ENCODE measurements around the gene IGHMBP2.

Gene IGHMBP2

DNA sequence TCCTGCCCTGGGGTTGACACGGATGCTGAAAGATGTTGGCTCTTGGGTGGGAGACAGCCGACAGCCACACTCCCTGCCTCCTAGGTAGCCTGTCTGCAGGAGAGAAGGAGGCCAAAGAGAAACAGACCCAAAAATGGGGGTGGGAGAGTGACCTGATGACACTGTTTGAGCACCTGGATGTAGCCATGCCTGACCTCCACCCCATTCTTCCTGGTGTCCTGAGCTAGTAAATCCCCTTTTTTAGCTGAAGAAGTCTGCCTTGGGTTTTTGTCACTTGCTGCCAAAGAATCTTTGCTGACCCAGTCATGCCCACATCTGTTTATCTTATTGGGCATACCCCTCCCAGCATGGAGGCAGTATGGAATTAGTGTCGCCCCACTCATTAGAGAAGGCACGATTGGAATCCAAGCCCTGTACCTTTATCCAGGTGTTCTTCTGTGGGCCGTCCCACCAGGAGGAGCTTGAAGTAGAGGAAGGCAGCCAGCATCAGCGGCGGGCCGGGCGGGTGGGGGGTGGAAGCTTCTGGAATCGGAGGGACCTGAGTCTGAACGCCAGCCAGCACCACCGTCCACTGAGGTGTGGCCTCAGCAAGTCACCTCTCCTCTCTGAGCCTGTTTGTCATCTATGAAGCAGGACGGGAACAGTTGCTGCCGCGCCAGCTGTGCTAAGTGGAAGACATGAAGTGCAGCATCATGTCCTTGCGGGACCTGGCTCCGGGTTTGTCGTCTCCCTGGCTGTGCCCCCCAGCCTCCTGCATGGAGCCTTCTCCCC, 37.8 kb downstream of the IGHMBP2 start:
- DNase-seq, result no peak

- no peak for DNase-seq
Observed at GRCh38 chr11:68942095-68942620, 38.5 kb downstream of the IGHMBP2 start.

DNA sequence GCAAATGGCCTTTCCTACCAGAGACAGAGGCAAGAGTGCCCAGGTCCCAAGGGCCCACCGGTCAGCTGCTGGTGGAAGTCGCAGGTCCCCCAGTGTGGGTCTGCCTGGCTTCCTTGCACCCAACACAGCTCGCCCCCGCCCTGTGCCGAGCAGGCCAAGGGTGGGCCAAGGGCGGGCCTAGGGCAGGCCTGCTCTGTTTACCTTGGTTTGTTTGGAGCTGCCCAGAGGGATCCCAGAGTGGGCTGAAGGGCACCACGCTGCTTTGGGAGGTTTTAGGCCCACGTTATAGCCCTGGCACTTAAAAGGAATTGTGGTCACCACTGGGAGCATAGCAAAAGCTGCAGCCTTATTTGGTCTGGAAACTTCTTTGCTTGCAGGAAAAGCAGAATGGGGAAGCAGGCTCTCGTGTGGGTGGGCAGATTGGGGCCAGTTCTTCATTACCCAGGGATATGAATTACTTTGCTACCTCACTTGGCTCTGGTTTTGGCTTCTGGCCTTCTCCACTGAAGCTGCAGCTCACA, 39.1 kb downstream of the IGHMBP2 start:
- no peak for DNase-seq

- DNase-seq, result no peak
Observed at GRCh38 chr11:68946416-68947090, 42.9 kb downstream of the IGHMBP2 start.

- no peak for DNase-seq
Observed at GRCh38 chr11:68947151-68947550, 43.5 kb downstream of the IGHMBP2 start.

DNA sequence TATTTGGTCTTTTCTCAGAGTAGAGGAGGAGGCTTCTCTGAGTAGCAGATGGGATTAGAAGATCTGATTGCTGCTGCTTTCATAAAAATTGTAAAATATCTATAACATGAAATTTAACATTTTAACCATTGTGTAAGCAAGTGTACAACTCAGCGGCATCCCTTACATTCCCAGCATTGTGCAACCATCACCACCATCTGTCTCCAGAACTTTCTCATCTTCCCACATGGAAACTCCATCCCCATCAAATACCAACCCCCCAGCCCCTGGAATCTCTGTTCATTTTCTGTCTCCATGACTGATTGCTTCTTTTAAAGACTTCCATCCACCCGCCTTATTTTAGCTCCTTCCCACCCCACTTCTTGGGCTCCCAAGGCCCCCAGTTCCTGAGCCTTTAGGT, 44.8 kb downstream of the IGHMBP2 start:
- DNase-seq, result no peak

GRCh38 chr11:68948935-68949334, 45.2 kb downstream of the IGHMBP2 start:
- no peak for DNase-seq

DNA sequence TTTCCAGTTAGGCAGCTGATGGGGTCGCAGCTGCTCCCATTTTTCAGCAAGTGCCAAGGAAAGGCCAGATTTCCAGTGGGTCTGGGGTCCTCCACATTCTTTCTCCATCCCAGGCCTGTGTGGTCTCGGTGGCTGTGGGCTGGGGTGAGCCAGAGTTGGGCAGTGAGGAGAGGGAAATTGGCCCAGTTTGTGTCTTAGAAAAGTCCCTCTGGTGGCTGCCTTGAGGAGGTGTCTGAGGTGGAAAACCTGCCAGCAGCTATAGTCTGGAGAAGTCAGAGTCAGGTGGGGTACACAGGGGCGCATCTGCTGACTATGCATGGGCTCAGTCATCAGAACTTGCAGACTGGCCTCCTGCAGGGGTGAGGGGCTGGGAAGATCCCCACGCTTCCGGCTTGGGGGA, 46.6 kb downstream of the IGHMBP2 start:
- no peak for DNase-seq

GRCh38 chr11:68950762-68951161, 47.1 kb downstream of the IGHMBP2 start:
- DNase-seq, result no peak

- no peak for DNase-seq
Observed at GRCh38 chr11:68954836-68955606, 51.3 kb downstream of the IGHMBP2 start.

DNA sequence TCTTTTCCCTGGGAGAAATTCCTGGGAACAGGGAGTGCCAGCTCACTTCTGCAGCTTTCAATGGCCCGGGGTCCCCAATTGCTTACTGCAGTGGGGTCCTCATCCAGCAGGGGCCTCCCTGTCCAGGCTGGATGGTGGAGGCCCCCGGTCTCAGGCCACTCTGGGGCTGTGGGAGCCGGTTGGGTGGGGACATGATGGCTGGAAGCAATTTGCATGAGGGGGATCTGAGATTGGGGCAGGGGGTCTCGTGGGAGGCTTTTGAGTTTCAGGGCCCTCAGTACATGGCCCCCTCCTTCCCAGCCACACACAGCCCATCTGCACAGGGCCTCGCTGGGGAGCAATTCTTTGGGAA, 51.9 kb downstream of the IGHMBP2 start:
- no peak for DNase-seq

DNA sequence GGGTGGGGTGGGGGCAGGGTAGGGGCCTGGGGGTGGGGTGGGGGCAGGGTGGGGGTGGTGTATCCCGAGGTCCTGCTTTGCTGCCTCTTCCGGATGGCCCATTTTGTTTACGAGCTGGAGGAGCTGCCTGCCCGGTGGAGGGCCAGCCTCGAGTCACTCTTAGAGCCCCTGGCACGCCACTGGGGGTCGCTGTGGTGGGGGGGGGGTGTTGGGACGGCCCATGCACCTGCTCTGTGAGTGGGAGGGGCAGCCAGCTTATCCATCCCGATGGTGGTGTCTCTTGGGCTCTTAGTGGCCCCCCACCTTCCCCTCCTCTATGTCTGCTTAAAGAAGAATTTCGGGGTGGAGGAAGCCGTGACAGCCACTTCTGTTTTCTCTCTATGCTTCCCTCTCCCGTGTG, 52.5 kb downstream of the IGHMBP2 start:
- peak; percentile 22 for DNase-seq

GRCh38 chr11:68956547-68957254, 53.0 kb downstream of the IGHMBP2 start:
- DNase-seq, result no peak

DNA sequence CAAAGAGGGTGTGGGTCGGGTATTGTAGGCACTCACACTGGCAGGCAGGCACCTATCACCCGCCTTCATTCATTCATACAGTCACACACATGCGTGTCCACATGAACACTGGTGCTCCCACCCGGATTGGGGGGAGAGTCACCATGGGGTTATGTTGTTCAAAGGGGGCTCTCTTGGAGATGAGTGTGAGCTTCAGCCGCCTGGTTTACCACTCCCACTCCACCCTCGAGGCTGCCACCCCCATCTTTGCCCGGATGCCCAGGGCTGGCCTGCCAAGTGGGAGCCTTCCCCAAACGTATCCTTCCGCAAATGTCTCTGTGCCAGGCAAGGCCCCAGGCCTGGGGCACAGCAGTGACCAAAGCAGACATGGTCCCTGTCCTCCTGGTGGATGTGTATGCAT, 54.5 kb downstream of the IGHMBP2 start:
- no peak for DNase-seq

DNA sequence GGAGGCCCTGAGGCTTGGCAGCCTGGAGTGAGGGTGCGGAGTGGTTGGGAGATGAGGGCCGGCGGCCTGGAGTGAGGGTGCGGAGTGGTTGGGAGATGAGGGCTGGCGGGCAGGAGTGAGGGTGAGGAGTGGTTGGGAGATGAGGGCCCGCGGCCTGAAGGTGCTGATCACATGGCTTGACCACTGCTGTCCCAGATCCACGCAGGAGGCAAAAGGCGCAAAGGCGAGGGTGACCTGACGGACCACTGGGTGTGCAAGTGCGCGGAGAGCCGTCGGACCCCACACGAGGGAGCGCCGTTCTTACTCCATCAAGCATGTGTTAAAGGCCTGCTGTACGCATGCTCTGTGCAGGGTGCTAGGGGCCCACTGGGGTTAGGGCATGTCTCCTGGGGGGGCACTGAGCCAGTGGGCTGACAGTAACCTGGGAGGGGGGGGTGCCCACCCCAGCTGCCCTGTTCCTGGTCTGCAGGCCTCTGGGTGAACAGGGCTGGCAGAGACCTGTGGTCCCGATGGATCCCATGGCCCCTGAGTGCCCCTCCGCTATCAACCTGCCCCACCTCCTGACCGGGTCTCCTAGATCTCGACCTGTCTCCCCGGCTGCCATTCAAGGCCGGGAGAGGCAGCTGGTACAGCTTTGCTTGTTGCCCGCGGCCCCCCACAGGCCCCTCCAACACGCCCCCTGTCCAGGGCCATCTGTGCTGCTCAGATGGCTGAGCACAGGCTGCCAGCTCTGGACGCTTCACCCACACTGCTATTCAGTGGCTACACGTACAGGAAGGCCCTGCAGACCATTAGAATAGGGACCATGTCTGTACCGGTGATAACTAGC, 56.0 kb downstream of the IGHMBP2 start:
- no peak for DNase-seq

DNA sequence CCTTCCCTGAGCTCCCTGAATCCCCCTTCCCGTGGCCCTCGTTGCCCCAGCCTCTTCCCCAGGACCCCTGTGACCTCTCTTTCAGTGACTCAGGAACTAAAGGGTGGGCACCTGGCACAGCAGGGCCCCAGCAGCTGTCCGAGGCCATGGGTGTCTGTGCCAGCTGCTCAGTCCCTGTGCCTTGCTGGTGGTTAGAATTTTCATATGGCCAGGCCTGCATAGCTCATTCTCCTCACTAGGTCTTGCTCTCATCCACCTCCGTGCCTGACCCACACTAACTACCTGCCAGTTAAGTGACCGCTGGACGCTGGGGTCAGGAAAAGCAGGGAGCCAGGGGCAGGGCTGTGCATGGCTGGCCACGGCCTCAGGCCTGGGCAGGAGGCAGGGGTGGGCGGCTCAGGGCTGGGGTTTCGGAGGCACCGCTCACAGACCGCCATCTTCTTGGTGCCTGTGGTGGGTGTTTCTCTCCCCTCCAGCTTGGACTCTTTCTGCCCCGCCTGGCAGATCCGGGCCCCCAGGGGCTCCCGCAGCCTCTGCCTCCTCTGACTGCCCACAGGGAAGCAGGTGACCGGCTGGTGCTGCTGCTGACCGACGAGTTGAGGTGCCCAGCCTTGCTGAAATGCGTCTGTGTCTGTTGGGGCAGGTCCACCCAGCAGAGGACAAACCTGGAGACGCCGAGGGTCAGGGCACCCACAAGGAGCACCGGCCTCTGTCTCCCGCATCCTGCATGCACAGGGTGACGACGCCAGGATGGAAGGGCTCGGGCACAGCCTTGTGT, 56.8 kb downstream of the IGHMBP2 start:
- no peak for DNase-seq

GRCh38 chr11:68961245-68961644, 57.6 kb downstream of the IGHMBP2 start:
- no peak for DNase-seq

GRCh38 chr11:68962527-68963250, 59.0 kb downstream of the IGHMBP2 start:
- peak; percentile 39 for DNase-seq

- no peak for DNase-seq
Observed at GRCh38 chr11:68963779-68964178, 60.1 kb downstream of the IGHMBP2 start.
